Retinal pigment epithelial cell (primary cell): Measurements from ENCODE around the gene ATP5PB.
A peak's percentile ranks its signal among the peaks of the same experiment; 100 is the strongest.

Source experiments
- DNase-seq: peaks from one replicate; pipeline ENCODE4 v3.0.0-alpha.2; 2010; ENCODE audit warnings: low read depth
- H3K4me3 ChIP-seq: 2 replicates; pipeline ENCODE4 v1.5.1; 2011; ENCODE audit warnings: mild to moderate bottlenecking, low read length, control low read depth, moderate library complexity
- TF ChIP-seq, protein P1 (sequence below): conservative IDR thresholded peaks from 2 replicates; pipeline ENCODE4 v1.5.1; 2011; ENCODE audit warnings: low read depth, low read length, control low read depth, inconsistent platforms

Gene ATP5PB

DNA sequence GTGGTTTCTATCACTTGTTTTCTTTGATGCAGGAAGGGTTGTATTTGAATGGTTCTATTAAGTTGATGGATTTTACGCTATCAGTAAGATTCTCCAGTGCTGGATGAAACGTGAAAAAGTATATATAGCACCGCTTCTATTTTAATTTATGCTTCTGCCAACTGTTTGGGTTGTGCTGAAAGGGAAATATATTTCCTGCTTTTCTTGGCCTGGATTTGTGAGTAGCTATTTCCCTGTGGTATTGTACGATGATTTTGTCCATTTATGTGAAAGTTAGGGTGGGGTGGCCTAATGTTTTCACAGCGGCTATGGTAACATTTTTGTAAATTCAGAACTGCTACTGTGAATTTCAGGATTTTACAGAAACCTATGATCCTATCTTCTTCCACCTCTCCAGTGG lies 24.8 kb downstream of the ATP5PB start:
- no peak overlapping the region for H3K4me3 ChIP-seq
- TF ChIP-seq, protein P1, sequence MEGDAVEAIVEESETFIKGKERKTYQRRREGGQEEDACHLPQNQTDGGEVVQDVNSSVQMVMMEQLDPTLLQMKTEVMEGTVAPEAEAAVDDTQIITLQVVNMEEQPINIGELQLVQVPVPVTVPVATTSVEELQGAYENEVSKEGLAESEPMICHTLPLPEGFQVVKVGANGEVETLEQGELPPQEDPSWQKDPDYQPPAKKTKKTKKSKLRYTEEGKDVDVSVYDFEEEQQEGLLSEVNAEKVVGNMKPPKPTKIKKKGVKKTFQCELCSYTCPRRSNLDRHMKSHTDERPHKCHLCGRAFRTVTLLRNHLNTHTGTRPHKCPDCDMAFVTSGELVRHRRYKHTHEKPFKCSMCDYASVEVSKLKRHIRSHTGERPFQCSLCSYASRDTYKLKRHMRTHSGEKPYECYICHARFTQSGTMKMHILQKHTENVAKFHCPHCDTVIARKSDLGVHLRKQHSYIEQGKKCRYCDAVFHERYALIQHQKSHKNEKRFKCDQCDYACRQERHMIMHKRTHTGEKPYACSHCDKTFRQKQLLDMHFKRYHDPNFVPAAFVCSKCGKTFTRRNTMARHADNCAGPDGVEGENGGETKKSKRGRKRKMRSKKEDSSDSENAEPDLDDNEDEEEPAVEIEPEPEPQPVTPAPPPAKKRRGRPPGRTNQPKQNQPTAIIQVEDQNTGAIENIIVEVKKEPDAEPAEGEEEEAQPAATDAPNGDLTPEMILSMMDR: no peak
- no peak for DNase-seq

- no peak overlapping the region for H3K4me3 ChIP-seq
- no peak for DNase-seq
- TF ChIP-seq, protein P1: no peak
Observed at GRCh38 chr1:111474521-111474920, 25.3 kb downstream of the ATP5PB start.

DNA sequence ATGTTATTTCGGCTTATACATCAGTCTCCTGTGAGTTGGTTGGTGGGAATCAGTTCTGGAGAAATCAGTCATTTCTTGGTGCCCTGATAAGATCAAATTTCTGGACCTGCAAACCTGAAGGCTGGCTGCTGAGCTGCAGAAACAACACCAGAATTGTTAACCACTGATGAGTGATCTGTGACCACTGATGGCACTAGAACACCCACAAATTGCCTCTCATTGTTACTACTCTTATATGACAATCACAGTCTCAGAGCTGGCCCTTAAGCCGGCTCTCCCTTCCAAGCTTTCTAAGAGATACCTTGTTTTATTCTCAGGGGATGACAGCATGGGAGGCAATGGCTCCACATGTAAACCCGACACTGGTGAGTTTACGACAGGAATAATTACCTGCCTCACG lies 26.4 kb downstream of the ATP5PB start:
- TF ChIP-seq, protein P1: no peak
- DNase-seq: no peak
- H3K4me3 ChIP-seq: no peak overlapping the region

DNA sequence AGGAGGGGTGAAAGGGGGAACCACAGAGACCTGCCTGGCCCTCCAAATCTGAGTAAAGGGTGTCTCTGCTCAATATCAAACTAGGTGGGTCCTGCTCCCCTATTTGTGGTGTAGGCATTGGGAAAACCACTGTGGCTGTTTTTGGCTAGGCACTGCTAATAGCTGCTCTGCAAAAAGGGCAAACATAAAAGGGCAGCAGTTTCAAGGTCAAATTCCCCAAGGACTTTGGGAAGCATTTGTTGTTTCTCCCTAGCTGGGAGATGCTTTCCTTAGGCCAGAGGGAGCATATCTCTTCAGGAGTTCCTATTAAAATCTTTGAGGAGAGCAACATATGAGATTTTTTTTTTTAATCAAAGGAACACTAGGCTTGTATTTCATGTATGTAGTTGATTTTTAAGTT lies 26.9 kb downstream of the ATP5PB start:
- TF ChIP-seq, protein P1: no peak
- no peak overlapping the region for H3K4me3 ChIP-seq
- DNase-seq: no peak

- no peak for DNase-seq
- H3K4me3 ChIP-seq: no peak overlapping the region
- TF ChIP-seq, protein P1: no peak
Observed at GRCh38 chr1:111476761-111477309, 27.6 kb downstream of the ATP5PB start.

- no peak overlapping the region for H3K4me3 ChIP-seq
- no peak for DNase-seq
- TF ChIP-seq, protein P1: no peak
Observed at GRCh38 chr1:111480674-111481073, 31.4 kb downstream of the ATP5PB start.

DNA sequence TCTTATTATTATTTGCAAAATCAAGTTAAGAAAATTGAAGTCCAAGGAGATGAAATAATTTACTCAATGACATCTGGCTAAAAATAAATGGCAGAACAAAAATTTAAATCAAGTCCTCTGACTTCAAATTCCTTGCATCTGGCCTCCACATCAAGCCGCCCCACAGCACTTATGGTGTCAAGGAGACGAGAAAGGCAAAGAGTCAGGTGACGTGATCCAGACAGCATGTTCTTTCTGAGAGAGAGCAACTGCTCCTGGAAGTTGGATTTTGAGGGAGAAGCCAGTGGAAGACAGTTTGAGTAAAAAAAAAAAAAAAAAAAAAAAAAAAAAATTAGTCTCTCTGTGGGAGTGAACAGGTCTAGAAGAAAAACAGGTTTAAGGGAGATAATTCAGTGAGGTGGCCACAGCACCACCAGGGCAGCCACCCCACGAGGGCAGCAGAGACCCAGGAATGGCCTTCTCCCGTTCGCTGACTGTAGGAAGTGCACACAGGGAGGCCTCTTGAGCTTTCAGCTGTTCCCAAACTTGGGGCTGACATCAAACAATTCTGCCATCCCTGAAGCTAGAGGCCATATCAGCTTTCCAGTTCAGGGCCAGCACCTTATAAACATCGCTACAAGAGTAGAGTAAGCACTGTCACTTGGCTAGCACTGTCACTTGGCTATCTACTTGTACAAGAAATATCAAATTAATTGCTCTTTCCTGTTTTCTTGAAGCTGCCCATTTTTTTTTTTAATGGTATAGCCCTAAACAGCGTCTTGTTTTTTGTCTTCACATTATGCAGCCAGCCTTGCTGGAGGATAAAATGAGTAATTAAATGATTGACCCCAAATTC lies 32.3 kb downstream of the ATP5PB start:
- TF ChIP-seq, protein P1: peak; percentile 70
- peak; percentile 13 for DNase-seq
- no peak overlapping the region for H3K4me3 ChIP-seq
